HepG2 (cell line): Measurements from ENCODE around the gene AGTRAP.

Experiments
- ERF ChIP-seq: IDR thresholded peaks from 2 replicates; pipeline ENCODE4 v1.6.1; 2018; ENCODE audit warnings: missing biosample characterization, missing genetic modification reagents
- ZZZ3 ChIP-seq: sonication (generic); formaldehyde crosslinking; IDR thresholded peaks from 2 replicates; pipeline ENCODE4 v1.4.0; 2020; ENCODE audit warnings: missing genetic modification reagents, mild to moderate bottlenecking, borderline replicate concordance

- TF ChIP-seq ZZZ3 (CRISPR knock-in tag): no peak
- no peak for TF ChIP-seq ERF (CRISPR knock-in tag)
These were observed 46.3 kb downstream of the AGTRAP start for GRCh38 chr1:11782127-11782708.
